A673 (cell line): ENCODE data around the gene CCDC85B. TPM values are rescaled to one million over a fixed set of nuclear protein-coding genes. Genes with fewer than 3 reads are reported as not detected.

Experiments used
- BruUV-seq: library from RNA; stranded (reverse); fragments of 400-500 nt; replicated peaks from 2 replicates; lab custom pipeline; 2021; lab: Mats Ljungman, UMichigan
- CTCF ChIA-PET: fragments of 300-600 bp; sonication (Branson Sonifier 250); formaldehyde crosslinking; loops from one replicate; lab custom pipeline; 2022; ENCODE audit warnings: antibody characterized with exemption; lab: Charles Lee
- POLR2A ChIA-PET: fragments of 300-600 bp; sonication (Branson Sonifier 250); formaldehyde crosslinking; loops from one replicate; lab custom pipeline; 2022; ENCODE audit warnings: antibody characterized with exemption; ENCODE audit not compliant: low non-redundant PET; lab: Charles Lee
- DNase-seq: peaks from one replicate; pipeline ENCODE4 v3.0.0-alpha.2; 2015; ENCODE audit warnings: low spot score
- H3K27ac ChIP-seq: fragments of 200-600 bp; sonication (generic); 2 replicates; pipeline ENCODE4 v1.5.1; 2016; ENCODE audit warnings: mixed run types, low read depth, mild to moderate bottlenecking, mixed read lengths, antibody characterized with exemption, low read length; ENCODE audit not compliant: poor library complexity, severe bottlenecking
- H3K27me3 ChIP-seq: fragments of 200-600 bp; sonication (generic); replicated peaks from 2 replicates; pipeline ENCODE4 v1.6.1; 2017; ENCODE audit warnings: mixed run types, low read depth, mild to moderate bottlenecking, mixed read lengths, antibody characterized with exemption, low read length; ENCODE audit not compliant: insufficient read depth, poor library complexity
- H3K36me3 ChIP-seq: fragments of 200-600 bp; sonication (generic); 2 replicates; pipeline ENCODE4 v1.6.1; 2016; ENCODE audit warnings: mixed run types, mild to moderate bottlenecking, mixed read lengths, antibody characterized with exemption, low read length; ENCODE audit not compliant: insufficient read depth, poor library complexity, severe bottlenecking
- H3K4me1 ChIP-seq: fragments of 200-600 bp; sonication (generic); 2 replicates; pipeline ENCODE4 v1.6.1; 2017; ENCODE audit warnings: mixed run types, mild to moderate bottlenecking, mixed read lengths, antibody characterized with exemption, low read length; ENCODE audit not compliant: insufficient read depth, poor library complexity, severe bottlenecking
- H3K4me3 ChIP-seq: fragments of 200-600 bp; sonication (generic); 2 replicates; pipeline ENCODE4 v1.5.1; 2016; ENCODE audit warnings: low read depth, mixed run types, mild to moderate bottlenecking, mixed read lengths, low read length; ENCODE audit not compliant: poor library complexity, severe bottlenecking
- H3K9me3 ChIP-seq: fragments of 200-600 bp; sonication (generic); 2 replicates; pipeline ENCODE4 v1.6.1; 2016; ENCODE audit warnings: mixed run types, low read depth, mild to moderate bottlenecking, mixed read lengths, antibody characterized with exemption, low read length; ENCODE audit not compliant: poor library complexity, severe bottlenecking
- CTCF ChIP-seq: fragments of 300-800, 200-600 bp; sonication (generic); conservative IDR thresholded peaks from 2 replicates; pipeline ENCODE4 v1.5.1; 2017; ENCODE audit warnings: low read depth, mild to moderate bottlenecking, antibody characterized with exemption, low read length, moderate library complexity, mixed read lengths
- EZH2 ChIP-seq: fragments of 200-600 bp; sonication (generic); IDR thresholded peaks from 2 replicates; pipeline ENCODE4 v1.6.1; 2017; ENCODE audit warnings: borderline replicate concordance, low read depth, mild to moderate bottlenecking, mixed read lengths, antibody characterized with exemption, low read length; ENCODE audit not compliant: poor library complexity, severe bottlenecking
- intact Hi-C: fragments of 100-400 bp; cut with micrococcal nuclease; formaldehyde crosslinking; loops from one replicate; pipeline ENCODE4 v1.10.0; 2022; ENCODE audit not compliant: unreplicated experiment
- total RNA-seq: library from RNA; stranded (reverse); gene quantifications from 2 replicates; pipeline ENCODE4 v1.2.3, GENCODE V29; 2021

The CCDC85B gene
- total RNA-seq, 1 experiment from 2014 or later, result 32.3 TPM

GRCh38 chr11:65862191-65862735, 28.2 kb upstream of the CCDC85B start:
- intact Hi-C loops, result no loop called here
- Histone ChIP-seq H3K27ac (no peak overlapping the region), H3K36me3 (peaks cover 54% of the 10 kb centered on the region), H3K9me3 (no peaks in the 10 kb centered on the region), H3K4me3 (no peak overlapping the region), H3K27me3 (no peaks in the 10 kb centered on the region), H3K4me1 (peaks cover 19% of the 10 kb centered on the region)
- ChIA-PET CTCF (no interaction called here), POLR2A (no interaction called here)
- TF ChIP-seq CTCF (no peak), EZH2 (no peak)
- BruUV-seq, result no TSS peak
- no peak for DNase-seq

- BruUV-seq, result no TSS peak
- H3K9me3 ChIP-seq, result no peaks in the 10 kb centered on the region
- ChIA-PET CTCF (no interaction called here), POLR2A (no interaction called here)
- no peak overlapping the region for H3K4me3 ChIP-seq
- peaks cover 22% of the 10 kb centered on the region for H3K4me1 ChIP-seq
- H3K36me3 ChIP-seq, result peaks cover 63% of the 10 kb centered on the region
- intact Hi-C loops, result no loop called here
- no peak for TF ChIP-seq CTCF
- no peak for TF ChIP-seq EZH2
- DNase-seq, result peak; percentile 2
- no peak overlapping the region for H3K27ac ChIP-seq
- H3K27me3 ChIP-seq, result no peaks in the 10 kb centered on the region
Observed at GRCh38 chr11:65862941-65863888, 27.3 kb upstream of the CCDC85B start.

- BruUV-seq, result no TSS peak
- H3K36me3 ChIP-seq, result peaks cover 63% of the 10 kb centered on the region
- peaks cover 22% of the 10 kb centered on the region for H3K4me1 ChIP-seq
- intact Hi-C loops, result no loop called here
- TF ChIP-seq CTCF, result no peak
- TF ChIP-seq EZH2, result no peak
- DNase-seq, result peak; percentile 1
- H3K27ac ChIP-seq, result no peak overlapping the region
- no peaks in the 10 kb centered on the region for H3K9me3 ChIP-seq
- H3K4me3 ChIP-seq, result no peak overlapping the region
- ChIA-PET POLR2A (no interaction called here), CTCF (no interaction called here)
- H3K27me3 ChIP-seq, result no peaks in the 10 kb centered on the region
Observed at GRCh38 chr11:65863889-65864705, 26.4 kb upstream of the CCDC85B start.
